SK-N-SH (cell line): ENCODE measurements around the gene PRR15L. TPM values are rescaled to one million over a fixed set of nuclear protein-coding genes. Genes with fewer than 3 reads are reported as not detected.

Source experiments
- CTCF ChIA-PET: fragments of 300-600, 350-600 bp; formaldehyde crosslinking; extraction: SDS; loops from one replicate; lab custom pipeline; 2021; lab: Yijun Ruan, JAX
- POLR2A ChIA-PET: fragments of 350-600 bp; sonication (Branson Sonifier 250); formaldehyde crosslinking; extraction: SDS; loops from one replicate; lab custom pipeline; 2020; ENCODE audit warnings: antibody characterized with exemption, inconsistent platforms; lab: Yijun Ruan, JAX
- DNase-seq: peaks from one replicate; pipeline ENCODE4 v3.0.0; 2012
- H2AFZ ChIP-seq: fragments of 200-600 bp; sonication (generic); 2 replicates; pipeline ENCODE4 v1.8.1; 2016; ENCODE audit warnings: antibody characterized with exemption, mild to moderate bottlenecking, low read depth
- H3F3A ChIP-seq: fragments of 200-600 bp; sonication (generic); replicated peaks from 2 replicates; pipeline ENCODE3; 2016; ENCODE audit warnings: antibody characterized with exemption, mild to moderate bottlenecking; ENCODE audit not compliant: insufficient read depth
- H3K27ac ChIP-seq, 2 experiments: fragments of 200-500 bp in 1 of 2; fragments of 200-600 bp in 1 of 2; sonication (Bioruptor generic) in 1 of 2; sonication (generic), shearing (Covaris generic) in 1 of 2; 2 replicates each; pipeline versions ENCODE4 v1.5.1 to v1.6.1; 2014 to 2016; ENCODE audit warnings: low read depth in 2 of 2, inconsistent platforms in 1 of 2, low read length in 1 of 2, mild to moderate bottlenecking in 1 of 2, mixed read lengths in 1 of 2
- H3K27me3 ChIP-seq: fragments of 200-600 bp; sonication (generic), shearing (Covaris generic); 2 replicates; pipeline ENCODE4 v1.6.1; 2016; ENCODE audit warnings: mixed run types; ENCODE audit not compliant: insufficient read depth
- H3K36me3 ChIP-seq, 2 experiments: fragments of 200-500 bp in 1 of 2; fragments of 200-600 bp in 1 of 2; sonication (Bioruptor generic) in 1 of 2; sonication (generic) in 1 of 2; replicated peaks in 1 of 2; 2 replicates each; pipeline versions ENCODE3 to v1.5.1; 2014 to 2016; ENCODE audit warnings: low read length in 1 of 2, mild to moderate bottlenecking in 1 of 2; ENCODE audit not compliant: insufficient read depth in 2 of 2, control insufficient read depth in 1 of 2
- H3K4me1 ChIP-seq, 2 experiments: fragments of 200-500 bp in 1 of 2; fragments of 200-600 bp in 1 of 2; sonication (Bioruptor generic) in 1 of 2; sonication (generic), shearing (Covaris generic) in 1 of 2; 2 replicates each; pipeline versions ENCODE4 v1.5.1 to v1.6.1; 2014 to 2016; ENCODE audit warnings: low read depth in 1 of 2, low read length in 1 of 2, mixed run types in 1 of 2; ENCODE audit not compliant: insufficient read depth in 2 of 2, control insufficient read depth in 1 of 2
- H3K4me2 ChIP-seq: fragments of 200-600 bp; sonication (generic), shearing (Covaris generic); 2 replicates; pipeline ENCODE4 v1.6.1; 2017; ENCODE audit warnings: mixed run types
- H3K4me3 ChIP-seq, 2 experiments: fragments of 200-500 bp in 1 of 2; fragments of 200-600 bp in 1 of 2; sonication (Bioruptor generic) in 1 of 2; sonication (generic), shearing (Covaris generic) in 1 of 2; 2 replicates each; pipeline versions ENCODE4 v1.5.1 to v1.8.1; 2014 to 2016; ENCODE audit warnings: low read depth in 2 of 2, inconsistent platforms in 1 of 2, low read length in 1 of 2, mild to moderate bottlenecking in 1 of 2, mixed read lengths in 1 of 2, moderate library complexity in 1 of 2
- H3K79me2 ChIP-seq: fragments of 200-600 bp; sonication (generic); 2 replicates; pipeline ENCODE4 v1.8.1; 2017; ENCODE audit warnings: mild to moderate bottlenecking; ENCODE audit not compliant: insufficient read depth
- H3K9ac ChIP-seq: fragments of 200-600 bp; sonication (generic); 2 replicates; pipeline ENCODE4 v1.6.1; 2017; ENCODE audit warnings: mixed run types
- H3K9me2 ChIP-seq: fragments of 200-600 bp; sonication (generic); 2 replicates; pipeline ENCODE4 v1.6.1; 2017; ENCODE audit warnings: mixed run types
- H3K9me3 ChIP-seq: fragments of 200-600 bp; sonication (generic); 2 replicates; pipeline ENCODE4 v1.6.1; 2017; ENCODE audit warnings: mixed run types, mild to moderate bottlenecking, moderate library complexity
- H4K20me1 ChIP-seq: fragments of 200-600 bp; sonication (generic); 2 replicates; pipeline ENCODE4 v1.6.1; 2017; ENCODE audit warnings: mild to moderate bottlenecking, mixed run types; ENCODE audit not compliant: insufficient read depth
- ELF1 ChIP-seq: IDR thresholded peaks from 2 replicates; pipeline ENCODE4 v1.4.0; 2012
- FOSL2 ChIP-seq: IDR thresholded peaks from 2 replicates; pipeline ENCODE4 v1.4.0; 2012; ENCODE audit warnings: low read depth, mild to moderate bottlenecking, moderate library complexity, borderline replicate concordance
- FOXJ3 ChIP-seq: sonication (generic); formaldehyde crosslinking; IDR thresholded peaks from 2 replicates; pipeline ENCODE4 v1.5.1; 2020; ENCODE audit warnings: mild to moderate bottlenecking, missing genetic modification reagents
- GABPA ChIP-seq: IDR thresholded peaks from 2 replicates; pipeline ENCODE4 v1.4.0; 2012; ENCODE audit warnings: low read depth, mild to moderate bottlenecking
- JUND ChIP-seq: IDR thresholded peaks from 2 replicates; pipeline ENCODE4 v1.4.0; 2012
- MAX ChIP-seq: IDR thresholded peaks from 2 replicates; pipeline ENCODE4 v1.4.0; 2012; ENCODE audit warnings: low read depth
- MXI1 ChIP-seq: IDR thresholded peaks from 2 replicates; pipeline ENCODE4 v1.6.1; 2012; ENCODE audit warnings: mild to moderate bottlenecking, low read depth, low read length, improper control_type of control experiment
- NFIC ChIP-seq: IDR thresholded peaks from 2 replicates; pipeline ENCODE4 v1.4.0; 2012; ENCODE audit warnings: borderline replicate concordance
- POLR2AphosphoS5 ChIP-seq: IDR thresholded peaks from 2 replicates; pipeline ENCODE4 v1.6.1; 2012; ENCODE audit warnings: low read depth, low read length
- RCOR1 ChIP-seq: fragments of 150-350 bp; IDR thresholded peaks from 2 replicates; pipeline ENCODE4 v1.6.1; 2017; ENCODE audit warnings: antibody characterized with exemption, low read length
- RFX5 ChIP-seq: IDR thresholded peaks from 2 replicates; pipeline ENCODE4 v1.6.1; 2012; ENCODE audit warnings: mild to moderate bottlenecking, improper control_type of control experiment, low read length
- RXRA ChIP-seq: IDR thresholded peaks from 2 replicates; pipeline ENCODE4 v1.4.0; 2012; ENCODE audit warnings: low read depth, mild to moderate bottlenecking, borderline replicate concordance
- TAF1 ChIP-seq: IDR thresholded peaks from 2 replicates; pipeline ENCODE4 v1.6.1; 2012; ENCODE audit warnings: low read depth, mild to moderate bottlenecking, low read length, moderate library complexity, borderline replicate concordance
- USF2 ChIP-seq: fragments of 150-350 bp; IDR thresholded peaks from 2 replicates; pipeline ENCODE4 v1.6.1; 2017; ENCODE audit warnings: antibody characterized with exemption, low read length, low read depth, borderline replicate concordance
- YY1 ChIP-seq: IDR thresholded peaks from 2 replicates; pipeline ENCODE4 v1.4.0; 2012; ENCODE audit warnings: low read depth, mild to moderate bottlenecking
- WGBS: methylation state at CpG from one replicate; pipeline ENCODE4 v1.1.6; 2017; ENCODE audit warnings: low lambda C conversion rate; 5-methylcytosine and 5-hydroxymethylcytosine counted together
- polyA plus RNA-seq, 3 experiments: library from polyadenylated mRNA; depleted of rRNA; stranded (reverse); fragments of >200 nt; gene quantifications; 2 replicates each; pipeline ENCODE4 v1.2.3, GENCODE V29; 2012
- TF ChIP-seq, protein P1 (sequence below): IDR thresholded peaks from 2 replicates; pipeline ENCODE4 v1.6.1; 2012; ENCODE audit warnings: mild to moderate bottlenecking, low read depth, low read length, moderate library complexity
- TF ChIP-seq, protein P2 (sequence below): IDR thresholded peaks from 2 replicates; pipeline ENCODE4; 2012
- TF ChIP-seq, protein P3 (sequence below): fragments of 200-600 bp; sonication (generic); IDR thresholded peaks from 2 replicates; pipeline ENCODE4 v1.6.1; 2017; ENCODE audit warnings: antibody characterized with exemption, mild to moderate bottlenecking, moderate library complexity
- TF ChIP-seq, protein P4 (sequence below): IDR thresholded peaks from 2 replicates; pipeline ENCODE4 v1.4.0; 2012; ENCODE audit warnings: low read depth, borderline replicate concordance

The PRR15L gene
- polyA plus RNA-seq, 1 of the 3 experiments (the other 2 are of a cell fraction): not detected

- WGBS: 15% methylated on average over 4 of the region's 4 CpGs
Measured at GRCh38 chr17:48002266-48002915, 44.7 kb upstream of the PRR15L start.

More at GRCh38 chr17:48002266-48002915, 44.7 kb upstream of the PRR15L start:
- no peaks in the 10 kb centered on the region for H3K27me3 ChIP-seq
- peak overlapping the region; percentile 99 to 100 for H3K27ac ChIP-seq
- H3F3A ChIP-seq: peaks cover 44% of the 10 kb centered on the region
- H3K9ac ChIP-seq: peak overlapping the region; percentile 72
- H2AFZ ChIP-seq: peak overlapping the region; percentile 91
- H3K9me3 ChIP-seq: no peaks in the 10 kb centered on the region
- H4K20me1 ChIP-seq: no peaks in the 10 kb centered on the region
- DNase-seq: no peak
- peak overlapping the region; percentile 72 for H3K4me2 ChIP-seq
- H3K4me3 ChIP-seq: peak overlapping the region in 1 of 2 experiments; percentile 43; a peak in 2 of 4 replicates
- no peaks in the 10 kb centered on the region for H3K9me2 ChIP-seq
- no peaks in the 10 kb centered on the region for H3K79me2 ChIP-seq
- ChIA-PET CTCF (interaction anchor here (1.4 to 41.8 kb wide), 8 partner anchors 9 to 95 kb away, joined by 4 to 1752 read pairs (median 16); partner anchors contain the start of gene CDK5RAP3), POLR2A (interaction anchor here (0.6 to 9.0 kb wide), 10 partner anchors 9 to 61 kb away, joined by 3 to 223 read pairs (median 14); partner anchors contain the start of genes CDK5RAP3, NFE2L1 and PNPO)
- TF ChIP-seq MAX: peak; percentile 77
- 0 out of 2 replicates have a peak, but pooled peaks have one; percentile 14 for TF ChIP-seq RFX5
- peak; percentile 64 for TF ChIP-seq JUND
- peak; percentile 50; the same call in 1 of the 2 replicates for TF ChIP-seq TAF1
- no peak for TF ChIP-seq POLR2AphosphoS5
- TF ChIP-seq ELF1: no peak
- TF ChIP-seq USF2: no peak
- TF ChIP-seq, protein P1, sequence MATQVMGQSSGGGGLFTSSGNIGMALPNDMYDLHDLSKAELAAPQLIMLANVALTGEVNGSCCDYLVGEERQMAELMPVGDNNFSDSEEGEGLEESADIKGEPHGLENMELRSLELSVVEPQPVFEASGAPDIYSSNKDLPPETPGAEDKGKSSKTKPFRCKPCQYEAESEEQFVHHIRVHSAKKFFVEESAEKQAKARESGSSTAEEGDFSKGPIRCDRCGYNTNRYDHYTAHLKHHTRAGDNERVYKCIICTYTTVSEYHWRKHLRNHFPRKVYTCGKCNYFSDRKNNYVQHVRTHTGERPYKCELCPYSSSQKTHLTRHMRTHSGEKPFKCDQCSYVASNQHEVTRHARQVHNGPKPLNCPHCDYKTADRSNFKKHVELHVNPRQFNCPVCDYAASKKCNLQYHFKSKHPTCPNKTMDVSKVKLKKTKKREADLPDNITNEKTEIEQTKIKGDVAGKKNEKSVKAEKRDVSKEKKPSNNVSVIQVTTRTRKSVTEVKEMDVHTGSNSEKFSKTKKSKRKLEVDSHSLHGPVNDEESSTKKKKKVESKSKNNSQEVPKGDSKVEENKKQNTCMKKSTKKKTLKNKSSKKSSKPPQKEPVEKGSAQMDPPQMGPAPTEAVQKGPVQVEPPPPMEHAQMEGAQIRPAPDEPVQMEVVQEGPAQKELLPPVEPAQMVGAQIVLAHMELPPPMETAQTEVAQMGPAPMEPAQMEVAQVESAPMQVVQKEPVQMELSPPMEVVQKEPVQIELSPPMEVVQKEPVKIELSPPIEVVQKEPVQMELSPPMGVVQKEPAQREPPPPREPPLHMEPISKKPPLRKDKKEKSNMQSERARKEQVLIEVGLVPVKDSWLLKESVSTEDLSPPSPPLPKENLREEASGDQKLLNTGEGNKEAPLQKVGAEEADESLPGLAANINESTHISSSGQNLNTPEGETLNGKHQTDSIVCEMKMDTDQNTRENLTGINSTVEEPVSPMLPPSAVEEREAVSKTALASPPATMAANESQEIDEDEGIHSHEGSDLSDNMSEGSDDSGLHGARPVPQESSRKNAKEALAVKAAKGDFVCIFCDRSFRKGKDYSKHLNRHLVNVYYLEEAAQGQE: peak; percentile 30; the same call in 1 of the 2 replicates
- TF ChIP-seq FOXJ3: no peak
- TF ChIP-seq RXRA: no peak; the same call in 1 of the 2 replicates
- TF ChIP-seq GABPA: peak; percentile 37
- TF ChIP-seq, protein P2, sequence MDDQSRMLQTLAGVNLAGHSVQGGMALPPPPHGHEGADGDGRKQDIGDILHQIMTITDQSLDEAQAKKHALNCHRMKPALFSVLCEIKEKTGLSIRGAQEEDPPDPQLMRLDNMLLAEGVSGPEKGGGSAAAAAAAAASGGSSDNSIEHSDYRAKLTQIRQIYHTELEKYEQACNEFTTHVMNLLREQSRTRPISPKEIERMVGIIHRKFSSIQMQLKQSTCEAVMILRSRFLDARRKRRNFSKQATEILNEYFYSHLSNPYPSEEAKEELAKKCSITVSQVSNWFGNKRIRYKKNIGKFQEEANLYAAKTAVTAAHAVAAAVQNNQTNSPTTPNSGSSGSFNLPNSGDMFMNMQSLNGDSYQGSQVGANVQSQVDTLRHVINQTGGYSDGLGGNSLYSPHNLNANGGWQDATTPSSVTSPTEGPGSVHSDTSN: peak; percentile 61
- peak; percentile 81; the same call in 1 of the 2 replicates for TF ChIP-seq FOSL2
- TF ChIP-seq, protein P3, sequence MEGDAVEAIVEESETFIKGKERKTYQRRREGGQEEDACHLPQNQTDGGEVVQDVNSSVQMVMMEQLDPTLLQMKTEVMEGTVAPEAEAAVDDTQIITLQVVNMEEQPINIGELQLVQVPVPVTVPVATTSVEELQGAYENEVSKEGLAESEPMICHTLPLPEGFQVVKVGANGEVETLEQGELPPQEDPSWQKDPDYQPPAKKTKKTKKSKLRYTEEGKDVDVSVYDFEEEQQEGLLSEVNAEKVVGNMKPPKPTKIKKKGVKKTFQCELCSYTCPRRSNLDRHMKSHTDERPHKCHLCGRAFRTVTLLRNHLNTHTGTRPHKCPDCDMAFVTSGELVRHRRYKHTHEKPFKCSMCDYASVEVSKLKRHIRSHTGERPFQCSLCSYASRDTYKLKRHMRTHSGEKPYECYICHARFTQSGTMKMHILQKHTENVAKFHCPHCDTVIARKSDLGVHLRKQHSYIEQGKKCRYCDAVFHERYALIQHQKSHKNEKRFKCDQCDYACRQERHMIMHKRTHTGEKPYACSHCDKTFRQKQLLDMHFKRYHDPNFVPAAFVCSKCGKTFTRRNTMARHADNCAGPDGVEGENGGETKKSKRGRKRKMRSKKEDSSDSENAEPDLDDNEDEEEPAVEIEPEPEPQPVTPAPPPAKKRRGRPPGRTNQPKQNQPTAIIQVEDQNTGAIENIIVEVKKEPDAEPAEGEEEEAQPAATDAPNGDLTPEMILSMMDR: no peak
- TF ChIP-seq NFIC: peak; percentile 33; the same call in 1 of the 2 replicates
- peak; percentile 85; the same call in 1 of the 2 replicates for TF ChIP-seq YY1
- no peak for TF ChIP-seq RCOR1
- TF ChIP-seq MXI1: no peak
- TF ChIP-seq, protein P4, sequence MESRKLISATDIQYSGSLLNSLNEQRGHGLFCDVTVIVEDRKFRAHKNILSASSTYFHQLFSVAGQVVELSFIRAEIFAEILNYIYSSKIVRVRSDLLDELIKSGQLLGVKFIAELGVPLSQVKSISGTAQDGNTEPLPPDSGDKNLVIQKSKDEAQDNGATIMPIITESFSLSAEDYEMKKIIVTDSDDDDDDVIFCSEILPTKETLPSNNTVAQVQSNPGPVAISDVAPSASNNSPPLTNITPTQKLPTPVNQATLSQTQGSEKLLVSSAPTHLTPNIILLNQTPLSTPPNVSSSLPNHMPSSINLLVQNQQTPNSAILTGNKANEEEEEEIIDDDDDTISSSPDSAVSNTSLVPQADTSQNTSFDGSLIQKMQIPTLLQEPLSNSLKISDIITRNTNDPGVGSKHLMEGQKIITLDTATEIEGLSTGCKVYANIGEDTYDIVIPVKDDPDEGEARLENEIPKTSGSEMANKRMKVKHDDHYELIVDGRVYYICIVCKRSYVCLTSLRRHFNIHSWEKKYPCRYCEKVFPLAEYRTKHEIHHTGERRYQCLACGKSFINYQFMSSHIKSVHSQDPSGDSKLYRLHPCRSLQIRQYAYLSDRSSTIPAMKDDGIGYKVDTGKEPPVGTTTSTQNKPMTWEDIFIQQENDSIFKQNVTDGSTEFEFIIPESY: no peak
- H3K4me1 ChIP-seq: peaks cover 61 to 65% of the 10 kb centered on the region in 2 experiments
- H3K36me3 ChIP-seq: no peaks in the 10 kb centered on the region
